Neuronal stem cell (in vitro differentiated cells): ENCODE results near the gene LRRC49.
"Not testable (repeated sequence)": the region's sequence is repeated elsewhere in the genome, so short reads cannot be mapped to it uniquely, and the experiment has no call there.

Experiments
- DNase-seq: peaks from one replicate; pipeline ENCODE4 v3.0.0-alpha.2; 2013; ENCODE audit warnings: low spot score
- H2AFZ ChIP-seq: one replicate; pipeline ENCODE4 v1.6.1; 2013; ENCODE audit warnings: mild to moderate bottlenecking, low read length, inconsistent platforms
- H2AK5ac ChIP-seq: 2 replicates; pipeline ENCODE4 v1.6.1; 2013; ENCODE audit warnings: low read depth, mild to moderate bottlenecking, inconsistent platforms, low read length, moderate library complexity, mixed read lengths
- H2BK120ac ChIP-seq: 2 replicates; pipeline ENCODE4 v1.6.1; 2013; ENCODE audit warnings: low read depth, mild to moderate bottlenecking, inconsistent platforms, low read length, moderate library complexity, mixed read lengths
- H2BK12ac ChIP-seq: one replicate; pipeline ENCODE4 v1.6.1; 2013; ENCODE audit warnings: low read length, inconsistent platforms
- H2BK15ac ChIP-seq: 2 replicates; pipeline ENCODE4 v1.6.1; 2013; ENCODE audit warnings: mild to moderate bottlenecking, low read length, inconsistent platforms, mixed read lengths
- H2BK5ac ChIP-seq: one replicate; pipeline ENCODE4 v1.6.1; 2013; ENCODE audit warnings: inconsistent platforms, mild to moderate bottlenecking, low read length, moderate library complexity
- H3K14ac ChIP-seq: one replicate; pipeline ENCODE4 v1.6.1; 2013; ENCODE audit warnings: low read length, inconsistent platforms
- H3K18ac ChIP-seq: 2 replicates; pipeline ENCODE4 v1.6.1; 2013; ENCODE audit warnings: low read length, inconsistent platforms
- H3K23ac ChIP-seq: 2 replicates; pipeline ENCODE4 v1.6.1; 2013; ENCODE audit warnings: low read depth, mild to moderate bottlenecking, mixed read lengths, low read length, inconsistent platforms; ENCODE audit not compliant: poor library complexity
- H3K27ac ChIP-seq: replicated peaks from 3 replicates; pipeline ENCODE4 v1.5.1; 2013; ENCODE audit warnings: low read length, inconsistent platforms
- H3K27me3 ChIP-seq, 3 experiments: 2 replicates each; pipeline ENCODE4 v1.6.1; 2013; ENCODE audit warnings: low read length in 3 of 3, mild to moderate bottlenecking in 2 of 3, inconsistent platforms in 1 of 3, low read depth in 1 of 3, mixed read lengths in 1 of 3, moderate library complexity in 1 of 3; ENCODE audit not compliant: control insufficient read depth in 3 of 3, insufficient read depth in 3 of 3
- H3K36me3 ChIP-seq, 2 donors: replicated peaks in 1 of 2; 2 replicates each; pipeline ENCODE4 v1.6.1; 2013; ENCODE audit warnings: low read length in 2 of 2; ENCODE audit not compliant: control insufficient read depth in 2 of 2, insufficient read depth in 2 of 2
- H3K4ac ChIP-seq: 2 replicates; pipeline ENCODE4 v1.6.1; 2013; ENCODE audit warnings: inconsistent platforms, mild to moderate bottlenecking, low read length, moderate library complexity
- H3K4me1 ChIP-seq, 2 donors: 1 replicate in 1 of 2; 2 replicates in 1 of 2; pipeline ENCODE4 v1.6.1; 2013; ENCODE audit warnings: low read length in 2 of 2, low read depth in 1 of 2; ENCODE audit not compliant: control insufficient read depth in 2 of 2, insufficient read depth in 1 of 2
- H3K4me2 ChIP-seq: one replicate; pipeline ENCODE4 v1.6.1; 2013; ENCODE audit warnings: mild to moderate bottlenecking, low read length, inconsistent platforms; ENCODE audit not compliant: insufficient read depth, poor library complexity, severe bottlenecking
- H3K4me3 ChIP-seq, 2 donors: 2 replicates each; pipeline ENCODE4 v1.5.1; 2013; ENCODE audit warnings: low read length in 2 of 2, mild to moderate bottlenecking in 2 of 2, inconsistent platforms in 1 of 2, moderate library complexity in 1 of 2
- H3K79me1 ChIP-seq: one replicate; pipeline ENCODE4 v1.6.1; 2013; ENCODE audit warnings: low read depth, mild to moderate bottlenecking, inconsistent platforms, low read length, moderate library complexity
- H3K9ac ChIP-seq: one replicate; pipeline ENCODE4 v1.6.1; 2013; ENCODE audit warnings: mild to moderate bottlenecking, low read depth, low read length, inconsistent platforms; ENCODE audit not compliant: poor library complexity
- H3K9me3 ChIP-seq, 2 donors: replicated peaks in 1 of 2; 2 replicates each; pipeline versions ENCODE3 to v1.6.1; 2013; ENCODE audit warnings: low read length in 2 of 2, mild to moderate bottlenecking in 2 of 2, inconsistent platforms in 1 of 2, low read depth in 1 of 2, mixed read lengths in 1 of 2, moderate library complexity in 1 of 2; ENCODE audit not compliant: control insufficient read depth in 2 of 2, insufficient read depth in 1 of 2
- H4K8ac ChIP-seq: one replicate; pipeline ENCODE4 v1.6.1; 2013; ENCODE audit warnings: low read depth, mild to moderate bottlenecking, inconsistent platforms, low read length, moderate library complexity
- H4K91ac ChIP-seq: one replicate; pipeline ENCODE4 v1.6.1; 2013; ENCODE audit warnings: low read length, low read depth, mild to moderate bottlenecking, inconsistent platforms; ENCODE audit not compliant: poor library complexity
- WGBS, 2 donors: extraction: QIAGEN DNeasy Blood & Tissue Kit; methylation state at CpG; one replicate each; pipeline ENCODE4 v1.1.7; 2013; ENCODE audit warnings: missing lambda C conversion rate in 2 of 2, mixed read lengths in 1 of 2; ENCODE audit not compliant: insufficient read length in 2 of 2, insufficient replicate concordance in 1 of 2; ENCODE audit errors: extremely low coverage in 2 of 2; 5-methylcytosine and 5-hydroxymethylcytosine counted together

Gene LRRC49

DNA sequence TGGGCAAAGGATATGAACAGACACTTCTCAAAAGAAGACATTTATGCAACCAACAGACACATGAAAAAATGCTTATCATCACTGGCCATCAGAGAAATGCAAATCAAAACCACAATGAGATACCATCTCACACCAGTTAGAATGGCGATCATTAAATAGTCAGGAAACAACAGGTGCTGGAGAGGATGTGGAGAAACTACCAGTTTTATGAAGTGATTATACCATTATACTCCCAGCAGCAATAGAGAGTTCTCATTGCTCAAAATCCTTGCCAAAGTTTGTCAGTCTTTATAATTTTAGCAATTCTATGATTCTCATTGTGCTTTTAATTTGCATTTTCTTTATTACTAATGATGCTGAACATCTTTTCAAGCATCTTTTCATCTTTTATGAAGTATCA, 34.3 kb downstream of the LRRC49 start:
- not testable (repeated sequence) for DNase-seq, H3K14ac ChIP-seq, H2BK12ac ChIP-seq, H3K36me3 ChIP-seq, H2AFZ ChIP-seq, H2BK5ac ChIP-seq, H3K9me3 ChIP-seq, H2BK120ac ChIP-seq, H3K4me2 ChIP-seq, H3K27me3 ChIP-seq, H3K27ac ChIP-seq, H4K8ac ChIP-seq, H4K91ac ChIP-seq, H2BK15ac ChIP-seq, H3K9ac ChIP-seq, H3K4me1 ChIP-seq, H3K4me3 ChIP-seq, H3K4ac ChIP-seq, H3K79me1 ChIP-seq, H3K23ac ChIP-seq, H2AK5ac ChIP-seq, H3K18ac ChIP-seq
- no CpG with 5 or more reads among the region's 1 CpG for WGBS, 2 donors

DNA sequence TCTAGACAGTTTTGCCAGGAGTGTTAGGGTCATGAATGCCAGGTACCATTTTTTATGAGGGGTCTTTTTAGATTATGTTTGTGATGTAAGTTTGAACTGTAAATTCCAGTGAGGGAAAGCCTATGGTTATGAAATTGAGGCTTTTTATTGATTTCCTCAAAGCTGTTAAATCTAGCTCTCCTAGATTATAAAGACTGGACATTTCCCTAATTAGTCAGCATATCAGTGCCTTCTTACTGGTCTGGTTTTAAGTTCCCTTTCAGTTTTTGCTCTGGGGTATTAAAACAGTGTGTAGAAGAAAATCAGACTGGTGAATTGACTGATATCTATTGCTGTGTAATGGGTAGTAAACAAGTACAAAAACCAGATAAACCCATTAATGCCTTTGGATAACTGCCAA, 39.2 kb downstream of the LRRC49 start:
- H3K4me1 ChIP-seq: no peaks in the 10 kb centered on the region

DNA sequence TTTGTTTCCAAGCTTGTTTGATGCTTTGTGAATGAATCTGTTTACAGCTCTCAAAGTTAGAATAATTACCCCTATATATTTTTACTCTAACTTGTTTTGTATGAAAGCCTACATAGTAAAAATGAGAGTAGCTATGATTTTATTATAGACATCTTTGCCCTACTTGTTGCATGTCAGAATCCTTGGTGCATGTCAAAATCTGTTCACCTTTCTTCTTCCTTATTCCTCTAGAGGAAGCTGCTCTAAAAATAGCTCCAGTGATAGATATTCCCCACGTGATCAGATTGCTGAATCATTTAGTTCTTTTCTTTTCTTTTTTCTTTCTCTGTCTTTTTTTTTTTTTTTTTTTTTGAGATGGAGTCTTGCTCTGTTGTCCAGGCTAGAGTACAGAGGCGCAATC, 39.8 kb downstream of the LRRC49 start:
- Histone ChIP-seq H3K4me1 (no peaks in the 10 kb centered on the region), H3K36me3 (no peaks in the 10 kb centered on the region), H3K4me3 (no peak overlapping the region), H4K8ac (no peak overlapping the region), H3K27me3 (no peaks in the 10 kb centered on the region), H3K79me1 (no peaks in the 10 kb centered on the region), H3K9ac (no peak overlapping the region), H2BK15ac (no peak overlapping the region), H2BK12ac (no peak overlapping the region), H3K23ac (no peak overlapping the region), H3K4me2 (no peak overlapping the region), H3K18ac (no peak overlapping the region), H2AK5ac (no peak overlapping the region), H3K14ac (no peak overlapping the region), H3K27ac (no peak overlapping the region), H2BK120ac (no peak overlapping the region), H2BK5ac (no peak overlapping the region), H3K4ac (no peak overlapping the region), H4K91ac (no peak overlapping the region), H2AFZ (no peak overlapping the region), H3K9me3 (no peaks in the 10 kb centered on the region)
- WGBS, 2 donors: no CpG with 5 or more reads among the region's 2 CpGs
- no peak for DNase-seq

More for the DNA sequence above, 39.2 kb downstream of the LRRC49 start:
- Histone ChIP-seq H3K4me2 (no peak overlapping the region), H2BK5ac (no peak overlapping the region), H2BK15ac (no peak overlapping the region), H4K8ac (no peak overlapping the region), H3K27ac (no peak overlapping the region), H3K4ac (no peak overlapping the region), H3K18ac (no peak overlapping the region), H3K4me3 (no peak overlapping the region), H2BK120ac (no peak overlapping the region), H2AFZ (no peak overlapping the region), H2BK12ac (no peak overlapping the region), H3K14ac (no peak overlapping the region), H3K9me3 (no peaks in the 10 kb centered on the region), H3K23ac (no peak overlapping the region), H3K36me3 (no peaks in the 10 kb centered on the region), H3K9ac (no peak overlapping the region), H2AK5ac (no peak overlapping the region), H3K27me3 (no peaks in the 10 kb centered on the region), H3K79me1 (no peaks in the 10 kb centered on the region), H4K91ac (no peak overlapping the region)
- no peak for DNase-seq

DNA sequence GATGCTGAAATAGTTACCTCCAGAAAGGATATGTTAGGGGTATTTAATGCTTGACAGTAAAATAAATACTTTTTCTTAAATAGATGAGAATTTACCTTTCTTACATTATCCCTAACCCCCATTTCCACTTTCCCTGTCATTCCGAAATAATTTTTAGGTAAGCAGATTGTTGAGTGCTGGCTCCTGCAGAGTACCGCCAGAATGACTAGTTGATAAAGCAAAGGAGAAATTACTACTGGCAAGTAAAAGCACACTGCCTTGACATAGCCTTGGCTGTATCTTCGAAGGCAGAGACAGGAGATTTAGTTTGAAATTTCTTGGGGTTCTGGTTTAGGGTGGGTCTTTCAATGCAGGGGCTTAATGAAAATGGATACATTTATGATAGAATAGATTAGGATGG, 40.8 kb downstream of the LRRC49 start:
- H3K23ac ChIP-seq: no peak overlapping the region
- no peak overlapping the region for H3K9ac ChIP-seq
- no peaks in the 10 kb centered on the region for H3K36me3 ChIP-seq
- H4K91ac ChIP-seq: no peak overlapping the region
- WGBS, 2 donors: no CpG with 5 or more reads among the region's 3 CpGs
- no peak overlapping the region for H3K14ac ChIP-seq
- no peak overlapping the region for H3K18ac ChIP-seq
- no peak overlapping the region for H2BK15ac ChIP-seq
- no peak overlapping the region for H2BK5ac ChIP-seq
- no peak overlapping the region for H3K4me3 ChIP-seq
- H3K4ac ChIP-seq: no peak overlapping the region
- H4K8ac ChIP-seq: no peak overlapping the region
- no peaks in the 10 kb centered on the region for H3K9me3 ChIP-seq
- H3K79me1 ChIP-seq: no peaks in the 10 kb centered on the region
- DNase-seq: no peak
- no peak overlapping the region for H2BK120ac ChIP-seq
- no peaks in the 10 kb centered on the region for H3K27me3 ChIP-seq
- H3K4me2 ChIP-seq: no peak overlapping the region
- H3K4me1 ChIP-seq: no peaks in the 10 kb centered on the region
- no peak overlapping the region for H3K27ac ChIP-seq
- no peak overlapping the region for H2AFZ ChIP-seq
- no peak overlapping the region for H2AK5ac ChIP-seq
- no peak overlapping the region for H2BK12ac ChIP-seq
